ENCODE results near the gene MCF2L2. TPM values are rescaled to one million over a fixed set of nuclear protein-coding genes. Genes with fewer than 3 reads are reported as not detected.

Gene MCF2L2
- total RNA-seq, 1 experiment from 2014 or later: 5.3 TPM

DNA sequence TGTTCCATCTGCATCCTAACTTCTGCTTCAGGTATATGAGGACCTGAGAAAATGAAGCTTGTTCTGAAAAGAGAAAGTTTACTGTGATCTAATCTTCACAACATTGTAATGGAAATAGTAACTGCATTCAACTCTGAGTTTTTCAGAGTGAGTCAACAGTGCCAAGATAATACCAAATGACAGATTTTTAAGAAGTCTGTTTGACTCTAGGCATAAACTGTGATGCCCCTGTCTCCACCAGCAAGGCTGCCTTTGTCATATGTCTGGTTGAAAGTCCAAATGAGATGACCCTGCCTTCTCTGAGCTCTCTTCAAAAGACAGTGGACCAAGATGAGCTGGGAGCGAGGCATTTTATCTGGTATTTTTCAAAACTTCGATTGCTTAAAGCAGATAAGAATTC, 220.2 kb downstream of the MCF2L2 start:
- no peak for DNase-seq
- H3K4me3 ChIP-seq (ENCODE audit: insufficient read depth, low read depth, low read length): no peak overlapping the region
- no peaks in the 10 kb centered on the region for H3K27me3 ChIP-seq (ENCODE audit: control insufficient read depth, insufficient read depth, low read length)

DNA sequence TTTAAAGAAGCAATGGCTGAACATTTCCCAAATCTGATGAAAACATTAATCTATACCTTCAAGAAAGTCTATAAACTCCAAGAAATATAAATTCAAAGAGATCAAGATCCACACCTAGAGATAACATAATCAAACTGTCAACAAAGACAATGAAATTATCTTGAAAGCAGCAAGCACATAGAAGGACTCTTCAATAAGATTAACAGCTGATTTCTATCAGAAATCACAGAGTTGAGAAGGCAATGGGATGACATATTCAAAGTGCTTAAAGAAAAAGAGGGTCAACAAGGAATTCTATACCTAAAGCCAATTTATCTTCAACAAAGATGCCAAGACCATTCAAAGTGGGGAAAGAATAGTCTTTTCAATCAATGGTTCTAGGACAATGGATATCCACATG, 224.7 kb downstream of the MCF2L2 start:
- no peaks in the 10 kb centered on the region for H3K27me3 ChIP-seq (ENCODE audit: control insufficient read depth, insufficient read depth, low read length)
- no peak overlapping the region for H3K4me3 ChIP-seq (ENCODE audit: insufficient read depth, low read depth, low read length)
- H3K36me3 ChIP-seq (replicated peaks; ENCODE audit: control insufficient read depth, insufficient read depth, low read length): no peaks in the 10 kb centered on the region
- no peak for DNase-seq

More for the DNA sequence above, 220.2 kb downstream of the MCF2L2 start:
- no peaks in the 10 kb centered on the region for H3K36me3 ChIP-seq (replicated peaks; ENCODE audit: control insufficient read depth, insufficient read depth, low read length)

DNA sequence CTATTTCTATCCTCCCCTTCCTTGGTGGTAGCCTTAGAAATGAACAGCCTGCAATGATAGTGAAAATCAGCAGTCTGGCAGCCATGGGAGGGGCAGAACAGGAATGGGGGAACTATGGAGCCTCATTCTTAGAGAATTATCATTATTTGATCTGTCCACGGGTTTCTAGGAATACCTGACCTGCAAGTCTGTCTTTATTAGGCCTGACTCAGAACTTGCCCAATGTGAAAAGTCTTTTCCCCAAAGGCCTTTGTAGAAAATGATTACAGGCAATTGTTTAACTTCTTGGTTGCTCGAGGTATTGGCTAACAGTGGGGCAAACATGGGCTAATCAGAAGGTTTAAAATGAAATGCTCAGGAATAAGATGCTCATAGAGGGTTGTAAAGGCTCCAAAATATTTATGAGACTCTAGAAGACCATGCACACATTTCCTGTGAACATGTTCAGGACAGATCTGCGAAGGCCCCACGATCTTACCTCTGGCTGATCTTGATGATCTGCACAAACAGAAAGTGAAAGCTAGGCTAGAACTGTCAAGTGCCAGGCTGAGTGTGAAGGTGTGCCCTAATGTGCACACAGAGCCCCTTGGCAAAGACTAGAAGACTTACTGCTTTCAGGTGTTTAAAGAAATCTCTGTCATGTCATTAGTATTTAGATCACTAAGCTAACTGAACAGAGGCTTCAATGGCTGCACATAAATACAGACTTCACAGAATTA, 226.3 kb downstream of the MCF2L2 start:
- no peaks in the 10 kb centered on the region for H3K36me3 ChIP-seq (replicated peaks; ENCODE audit: control insufficient read depth, insufficient read depth, low read length)
- H3K27me3 ChIP-seq (ENCODE audit: control insufficient read depth, insufficient read depth, low read length): no peaks in the 10 kb centered on the region
- DNase-seq: no peak
- no peak overlapping the region for H3K4me3 ChIP-seq (ENCODE audit: insufficient read depth, low read depth, low read length)

DNA sequence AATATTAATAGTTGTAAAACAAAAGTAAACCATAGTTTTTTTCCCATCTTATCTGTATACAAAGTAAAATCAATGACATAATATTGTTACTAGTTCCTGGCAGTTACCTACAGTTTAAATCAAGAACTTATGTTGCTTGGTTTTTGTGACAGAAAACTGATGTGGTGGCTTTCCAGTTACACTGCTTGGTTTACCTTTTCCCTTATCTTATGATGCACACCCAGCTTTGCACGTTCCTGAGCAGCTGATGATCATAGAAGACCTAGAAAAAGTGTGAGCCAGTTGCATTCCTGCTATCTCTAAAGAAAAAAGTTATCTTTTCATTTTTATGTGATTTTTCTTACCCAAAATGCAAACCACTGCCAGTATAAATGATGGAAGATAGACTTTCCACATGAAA, 229.5 kb downstream of the MCF2L2 start:
- H3K4me3 ChIP-seq (ENCODE audit: insufficient read depth, low read depth, low read length): no peak overlapping the region
- no peaks in the 10 kb centered on the region for H3K27me3 ChIP-seq (ENCODE audit: control insufficient read depth, insufficient read depth, low read length)
- H3K36me3 ChIP-seq (replicated peaks; ENCODE audit: control insufficient read depth, insufficient read depth, low read length): no peaks in the 10 kb centered on the region
- no peak for DNase-seq

DNA sequence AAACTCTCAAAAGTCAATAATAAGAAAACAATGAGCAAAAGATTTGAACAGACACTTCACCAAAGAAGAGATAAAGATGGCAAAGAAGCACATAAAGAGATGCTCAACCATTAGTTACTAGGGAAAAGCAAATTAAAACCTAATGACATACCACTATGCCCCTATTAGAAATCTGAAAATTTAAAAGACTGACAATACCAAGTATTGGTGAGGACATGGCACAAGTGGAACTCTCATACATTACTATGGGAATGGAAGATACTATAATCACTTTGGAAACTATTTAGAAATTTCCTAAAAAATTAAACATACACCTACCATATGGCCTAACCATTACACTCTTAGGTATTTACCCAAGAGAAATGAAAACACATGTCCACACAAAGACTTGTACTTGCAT, 230.7 kb downstream of the MCF2L2 start:
- Histone ChIP-seq H3K4me3 (ENCODE audit: insufficient read depth, low read depth, low read length) (no peak overlapping the region), H3K36me3 (replicated peaks; ENCODE audit: control insufficient read depth, insufficient read depth, low read length) (no peaks in the 10 kb centered on the region), H3K27me3 (ENCODE audit: control insufficient read depth, insufficient read depth, low read length) (no peaks in the 10 kb centered on the region)
- DNase-seq: no peak

DNA sequence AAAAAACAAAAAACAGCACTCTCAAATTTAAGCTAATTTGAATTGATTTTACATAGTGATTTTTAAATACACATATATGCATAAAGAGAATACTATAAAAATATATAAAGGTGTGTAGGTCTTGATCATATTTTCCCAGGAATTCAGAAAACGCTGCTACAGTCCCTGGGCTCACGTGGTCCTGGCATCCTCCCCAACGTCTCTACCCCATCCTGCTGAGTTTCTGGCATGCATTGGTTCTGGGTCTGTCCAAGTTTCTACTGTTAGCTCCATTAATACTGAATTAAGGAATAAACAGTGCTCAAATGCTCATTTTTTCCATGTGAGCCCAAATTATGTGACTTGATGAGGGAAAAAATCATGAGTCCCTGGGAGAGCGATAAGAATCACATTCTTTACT, 233.2 kb downstream of the MCF2L2 start:
- no peak overlapping the region for H3K4me3 ChIP-seq (ENCODE audit: insufficient read depth, low read depth, low read length)
- H3K36me3 ChIP-seq (replicated peaks; ENCODE audit: control insufficient read depth, insufficient read depth, low read length): no peaks in the 10 kb centered on the region
- no peak for DNase-seq
- no peaks in the 10 kb centered on the region for H3K27me3 ChIP-seq (ENCODE audit: control insufficient read depth, insufficient read depth, low read length)

DNA sequence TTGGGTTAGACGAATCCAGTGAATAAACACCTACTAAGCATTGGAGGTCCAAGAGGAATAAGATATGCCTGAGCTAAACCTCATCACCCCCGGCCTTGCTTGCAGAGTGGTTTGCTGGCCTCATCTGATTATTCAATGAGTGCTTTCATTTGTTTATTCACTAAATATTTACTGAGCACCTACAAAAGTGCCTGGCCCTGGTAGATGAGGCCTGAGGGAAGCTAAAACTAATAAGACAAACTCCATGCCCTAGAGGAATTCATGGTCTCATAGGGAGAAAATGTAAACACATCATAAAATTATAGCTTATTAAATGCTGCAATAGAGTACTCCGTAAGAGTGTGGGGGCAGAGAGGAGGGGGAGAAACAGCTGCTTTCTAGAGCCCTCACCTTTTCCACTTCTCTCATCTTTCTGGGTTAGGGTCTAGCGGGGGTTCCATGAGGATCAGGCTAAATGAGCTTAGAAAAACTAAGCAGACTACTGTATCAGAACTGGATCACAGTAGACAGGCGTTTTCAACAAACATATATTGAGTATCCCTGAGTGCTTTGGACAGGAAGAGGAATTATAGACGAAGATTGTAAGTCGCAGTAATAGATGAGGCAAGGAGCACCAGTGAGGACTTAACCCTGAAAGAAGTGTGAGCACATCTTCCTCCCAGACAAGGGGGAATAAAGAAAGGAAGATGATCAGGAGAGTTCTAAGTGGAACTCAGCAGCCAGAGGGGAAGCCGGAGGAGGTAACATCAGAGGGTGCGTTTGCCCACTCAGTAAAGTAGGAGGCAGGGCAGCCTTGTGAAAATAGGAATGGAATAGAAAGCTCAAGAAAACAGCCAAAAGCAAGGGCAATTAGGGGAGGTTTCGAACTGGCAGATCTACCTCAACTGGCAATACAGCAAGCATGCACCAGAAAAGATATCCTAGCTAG, 234.4 kb downstream of the MCF2L2 start:
- DNase-seq: no peak
- H3K4me3 ChIP-seq (ENCODE audit: insufficient read depth, low read depth, low read length): no peak overlapping the region
- H3K36me3 ChIP-seq (replicated peaks; ENCODE audit: control insufficient read depth, insufficient read depth, low read length): no peaks in the 10 kb centered on the region
- H3K27me3 ChIP-seq (ENCODE audit: control insufficient read depth, insufficient read depth, low read length): no peaks in the 10 kb centered on the region

DNA sequence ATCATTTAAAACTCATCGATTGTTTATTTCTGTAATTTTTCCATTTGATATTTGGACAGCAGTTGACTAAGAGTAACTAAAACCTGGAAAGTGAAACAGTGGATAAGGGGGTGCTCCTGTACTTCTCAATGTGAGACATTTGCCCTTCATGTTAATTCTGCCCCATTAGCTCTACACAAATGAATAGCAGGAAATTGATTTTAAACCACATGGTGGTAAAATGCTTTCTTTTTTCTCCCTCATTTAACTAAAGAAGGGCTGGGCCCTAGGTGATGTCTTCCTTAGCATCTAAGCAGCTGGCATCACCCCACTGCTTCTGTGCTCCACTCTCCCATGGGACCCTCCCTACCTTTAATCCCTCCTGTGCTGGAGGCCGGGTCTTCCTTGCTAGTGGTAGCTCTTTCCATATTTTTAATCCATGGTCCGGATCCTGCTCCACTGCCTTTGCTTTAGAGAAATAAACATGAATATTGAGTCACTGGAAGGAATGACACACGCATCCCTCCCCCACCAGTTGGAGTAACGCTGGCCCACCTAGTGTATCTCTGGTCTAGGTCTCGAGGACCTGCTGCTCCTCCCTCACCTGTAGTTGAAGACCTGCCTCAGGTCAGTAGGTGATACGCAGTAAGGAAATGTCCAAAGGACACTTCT, 235.6 kb downstream of the MCF2L2 start:
- Histone ChIP-seq H3K27me3 (ENCODE audit: control insufficient read depth, insufficient read depth, low read length) (no peaks in the 10 kb centered on the region), H3K36me3 (replicated peaks; ENCODE audit: control insufficient read depth, insufficient read depth, low read length) (no peaks in the 10 kb centered on the region), H3K4me3 (ENCODE audit: insufficient read depth, low read depth, low read length) (no peak overlapping the region)
- DNase-seq: no peak

DNA sequence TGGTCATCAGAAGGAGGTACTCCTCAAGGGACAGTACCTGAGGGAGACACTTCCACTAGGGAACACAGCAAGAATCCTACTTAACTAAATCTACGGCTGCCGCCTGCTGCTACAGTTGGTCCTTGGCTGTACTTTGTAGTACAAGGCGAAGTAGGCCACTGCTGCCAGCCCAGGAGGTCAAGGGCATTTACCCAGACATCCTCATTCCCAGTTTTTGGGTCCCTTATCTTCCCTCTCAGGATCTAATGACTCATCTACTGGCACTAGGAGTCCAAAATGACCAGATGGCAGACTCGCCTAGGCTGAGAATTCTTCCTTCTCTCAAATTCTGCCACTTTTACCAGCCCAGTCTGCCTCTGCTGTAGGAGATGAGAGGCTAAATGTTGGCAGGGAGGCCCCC, 238.8 kb downstream of the MCF2L2 start:
- Histone ChIP-seq H3K27me3 (ENCODE audit: control insufficient read depth, insufficient read depth, low read length) (no peaks in the 10 kb centered on the region), H3K36me3 (replicated peaks; ENCODE audit: control insufficient read depth, insufficient read depth, low read length) (no peaks in the 10 kb centered on the region), H3K4me3 (ENCODE audit: insufficient read depth, low read depth, low read length) (no peak overlapping the region)
- DNase-seq: no peak

DNA sequence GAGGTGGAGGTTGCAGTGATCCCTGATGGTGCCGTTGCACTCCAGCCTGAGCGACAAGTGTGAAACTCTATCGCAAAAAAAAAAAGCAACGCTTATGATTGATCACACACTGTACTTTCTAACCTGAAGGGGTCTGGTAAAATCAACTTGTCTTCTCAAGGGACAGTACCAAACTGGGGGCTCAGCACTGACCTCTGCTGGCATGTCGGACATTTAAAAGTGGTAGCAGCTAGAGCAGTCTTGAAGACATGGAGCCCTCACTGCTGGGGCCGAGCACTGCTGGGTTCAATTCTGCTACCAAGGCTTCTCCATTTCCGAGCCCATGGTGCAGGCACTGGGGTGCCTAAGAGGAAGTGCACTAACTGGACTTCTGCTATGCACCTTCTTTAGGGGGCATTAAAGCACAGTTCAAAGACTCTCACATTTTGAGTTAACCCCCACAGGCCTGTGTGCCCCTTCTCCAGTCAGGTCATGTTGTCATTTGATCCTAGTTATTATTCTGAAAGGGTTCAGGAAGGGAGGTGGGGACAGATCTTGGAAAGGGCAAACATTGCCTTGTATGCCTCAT, 239.4 kb downstream of the MCF2L2 start:
- H3K36me3 ChIP-seq (replicated peaks; ENCODE audit: control insufficient read depth, insufficient read depth, low read length): no peaks in the 10 kb centered on the region
- peak; percentile 63 for DNase-seq
- H3K4me3 ChIP-seq (ENCODE audit: insufficient read depth, low read depth, low read length): no peak overlapping the region
- no peaks in the 10 kb centered on the region for H3K27me3 ChIP-seq (ENCODE audit: control insufficient read depth, insufficient read depth, low read length)

DNA sequence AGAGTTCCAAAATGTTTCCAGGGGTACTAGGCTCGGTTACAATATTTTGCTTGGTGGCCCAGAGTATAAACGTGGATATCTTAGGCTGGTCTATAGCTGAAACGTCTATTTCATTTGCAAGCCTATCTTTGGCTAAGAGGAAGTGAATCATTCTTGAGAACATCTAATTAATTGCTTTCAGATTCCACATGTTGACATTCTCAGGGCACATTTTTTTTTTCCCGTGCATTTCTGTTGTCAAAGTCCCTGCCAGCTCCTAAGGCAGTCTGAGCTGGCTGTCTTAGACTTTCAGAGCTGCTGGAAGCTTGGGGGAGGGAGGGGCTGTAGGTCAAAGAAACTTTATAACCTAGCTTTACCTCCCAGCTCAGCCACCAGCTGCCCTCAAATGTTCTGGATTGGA, 242.7 kb downstream of the MCF2L2 start:
- no peak for DNase-seq
- H3K4me3 ChIP-seq (ENCODE audit: insufficient read depth, low read depth, low read length): no peak overlapping the region
- H3K36me3 ChIP-seq (replicated peaks; ENCODE audit: control insufficient read depth, insufficient read depth, low read length): no peaks in the 10 kb centered on the region
- peaks cover 3% of the 10 kb centered on the region; the same call in 1 of the 2 replicates for H3K27me3 ChIP-seq (ENCODE audit: control insufficient read depth, insufficient read depth, low read length)

DNA sequence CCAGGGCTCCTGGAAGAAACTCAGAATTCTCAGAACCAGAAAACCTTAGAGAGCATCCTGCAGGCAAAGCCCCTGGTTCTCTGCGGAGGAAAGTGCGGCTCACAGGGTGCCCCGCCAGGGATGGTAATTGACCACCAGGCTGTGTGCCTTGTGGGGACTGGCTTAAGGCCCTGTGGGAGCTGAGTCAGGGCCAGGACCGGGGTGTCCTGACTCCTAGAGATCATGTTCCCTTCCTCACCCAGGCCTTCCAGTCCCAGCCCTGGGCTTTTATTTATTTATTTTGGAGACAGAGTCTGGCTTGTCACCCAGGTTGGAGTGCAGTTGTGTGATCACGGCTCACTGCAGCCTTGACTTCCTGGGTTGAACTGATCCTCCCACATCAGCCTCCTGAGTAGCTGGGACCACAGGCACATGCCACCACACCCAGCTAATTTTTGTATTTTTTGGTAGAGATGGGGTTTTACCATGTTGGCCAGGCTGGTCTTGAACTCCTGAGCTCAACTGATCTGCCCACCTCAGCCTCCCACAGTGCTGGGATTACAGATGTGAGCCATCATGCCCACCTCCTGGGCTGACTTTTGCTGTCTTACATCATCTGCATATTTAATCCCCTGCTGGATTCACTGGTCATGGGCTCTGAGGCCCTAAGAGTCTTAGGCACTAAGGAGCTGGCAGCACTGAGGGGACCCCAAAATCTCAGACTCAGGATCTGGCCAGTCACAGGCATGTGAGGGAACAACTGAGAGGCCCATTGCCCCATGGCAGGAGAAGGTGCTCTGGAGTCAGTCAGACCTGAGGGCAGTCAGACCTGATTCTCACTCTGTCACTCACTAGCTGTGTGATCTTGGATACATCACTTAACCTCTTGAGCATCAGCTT, 245.4 kb downstream of the MCF2L2 start:
- no peak for DNase-seq
- H3K4me3 ChIP-seq (ENCODE audit: insufficient read depth, low read depth, low read length): no peak overlapping the region
- H3K27me3 ChIP-seq (ENCODE audit: control insufficient read depth, insufficient read depth, low read length): peaks cover 23% of the 10 kb centered on the region
- H3K36me3 ChIP-seq (replicated peaks; ENCODE audit: control insufficient read depth, insufficient read depth, low read length): no peaks in the 10 kb centered on the region

DNA sequence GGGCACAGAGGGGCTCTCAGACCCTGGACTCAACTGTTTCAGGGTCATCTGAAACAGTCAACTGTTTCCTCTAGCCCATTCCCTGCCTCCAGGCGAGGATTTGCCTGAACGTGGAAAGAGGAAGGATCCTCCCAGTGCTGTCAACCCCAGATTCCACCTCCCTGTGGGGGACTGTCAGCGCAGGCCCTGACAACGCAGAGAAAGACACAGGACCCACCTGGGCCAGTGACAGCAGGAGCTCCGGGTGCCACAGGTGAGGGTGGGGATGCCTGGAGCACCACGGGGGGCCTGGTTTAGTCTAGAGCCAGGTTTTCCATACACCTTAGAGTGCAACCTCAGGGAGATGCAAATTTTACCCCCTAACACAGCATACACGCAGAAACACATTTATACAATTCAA, 246.3 kb downstream of the MCF2L2 start:
- peaks cover 27% of the 10 kb centered on the region for H3K27me3 ChIP-seq (ENCODE audit: control insufficient read depth, insufficient read depth, low read length)
- H3K4me3 ChIP-seq (ENCODE audit: insufficient read depth, low read depth, low read length): no peak overlapping the region
- no peaks in the 10 kb centered on the region for H3K36me3 ChIP-seq (replicated peaks; ENCODE audit: control insufficient read depth, insufficient read depth, low read length)
- no peak for DNase-seq

DNA sequence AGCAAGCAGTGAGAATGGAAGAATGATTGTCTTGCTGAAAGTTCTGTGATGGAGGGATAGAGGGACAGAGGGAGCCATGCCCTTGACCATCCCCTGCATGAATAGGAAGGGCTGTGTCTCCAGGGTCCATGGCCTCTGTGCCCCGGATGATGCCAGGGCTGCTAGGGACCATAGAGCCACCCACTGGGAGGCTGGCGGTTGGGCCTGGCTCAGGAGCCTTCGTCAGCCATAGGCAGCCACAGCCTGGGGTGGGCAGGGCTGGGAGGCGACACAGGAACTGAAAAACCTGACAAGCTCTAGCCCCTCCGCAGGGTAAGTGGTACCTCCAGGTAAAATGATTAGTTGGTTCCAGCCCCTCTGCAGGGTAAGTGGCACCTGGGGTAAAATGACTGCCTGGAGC, 246.8 kb downstream of the MCF2L2 start:
- Histone ChIP-seq H3K27me3 (ENCODE audit: control insufficient read depth, insufficient read depth, low read length) (peaks cover 27% of the 10 kb centered on the region), H3K4me3 (ENCODE audit: insufficient read depth, low read depth, low read length) (no peak overlapping the region)
- DNase-seq: no peak

More for the DNA sequence above, 246.8 kb downstream of the MCF2L2 start:
- H3K36me3 ChIP-seq (replicated peaks; ENCODE audit: control insufficient read depth, insufficient read depth, low read length): no peaks in the 10 kb centered on the region
